Naive thymus-derived CD8-positive, alpha-beta T cell (primary cell): ENCODE measurements around the gene ATXN2. TPM values are rescaled to one million over a fixed set of nuclear protein-coding genes. Genes with fewer than 3 reads are reported as not detected.
A peak's percentile ranks its signal among the peaks of the same experiment; 100 is the strongest.

Source experiments
- ATAC-seq, 2 donors: fragments of 150-1000 bp; cut with Tn5 transposase in 1 of 2; sonication (Bioruptor Pico), chemical (Tn5 transposase) in 1 of 2; 1 replicate in 1 of 2; 2 replicates in 1 of 2; pipeline ENCODE4 v1.10.0; 2021; ENCODE audit warnings: mild to moderate bottlenecking in 2 of 2, moderate library complexity in 2 of 2
- POLR2A ChIA-PET: fragments of 350-600 bp; sonication (Branson Sonifier 250); formaldehyde crosslinking; loops from one replicate; lab custom pipeline; 2021; ENCODE audit warnings: antibody characterized with exemption; lab: Charles Lee
- DNase-seq, 10 donors: peaks; one replicate each; pipeline versions ENCODE4 v3.0.0 to v3.0.0-alpha.2; 2020 to 2022
- H3K27ac Mint-ChIP-seq, 10 donors: one replicate each; pipeline ENCODE4 v1.8.0; 2020 to 2022; ENCODE audit warnings: mild to moderate bottlenecking in 10 of 10, mixed read lengths in 10 of 10, moderate library complexity in 4 of 10, inconsistent platforms in 1 of 10
- H3K27me3 Mint-ChIP-seq, 5 donors: one replicate each; pipeline ENCODE4 v1.8.0; 2021 to 2022; ENCODE audit warnings: mixed read lengths in 5 of 5
- H3K36me3 Mint-ChIP-seq, 3 donors: one replicate each; pipeline ENCODE4 v1.8.0; 2020 to 2022; ENCODE audit warnings: mixed read lengths in 3 of 3, mild to moderate bottlenecking in 2 of 3, inconsistent platforms in 1 of 3
- H3K4me1 Mint-ChIP-seq, 4 donors: one replicate each; pipeline ENCODE4 v1.8.0; 2021 to 2022; ENCODE audit warnings: mixed read lengths in 4 of 4
- H3K4me3 Mint-ChIP-seq, 10 donors: one replicate each; pipeline ENCODE4 v1.8.0; 2020 to 2022; ENCODE audit warnings: mild to moderate bottlenecking in 10 of 10, mixed read lengths in 10 of 10, moderate library complexity in 6 of 10, inconsistent platforms in 1 of 10
- H3K9me3 Mint-ChIP-seq, 9 donors: one replicate each; pipeline ENCODE4 v1.8.0; 2020 to 2022; ENCODE audit warnings: mixed read lengths in 9 of 9, mild to moderate bottlenecking in 3 of 9, inconsistent platforms in 1 of 9, moderate library complexity in 1 of 9
- polyA plus RNA-seq, 3 donors: library from polyadenylated mRNA; unstranded; fragments of 300-500 nt; fragmentation: Illumina TruSeq; gene quantifications; one replicate each; pipeline ENCODE4 v1.2.3, GENCODE V29; 2021
- total RNA-seq, 8 experiments: library from RNA in 2 of 8; stranded (reverse) in 2 of 8; gene quantifications; one replicate each; pipeline ENCODE4 v1.2.3 and lab custom pipeline; 2021 to 2026

ATXN2 gene
- total and polyA plus RNA-seq, 5 experiments from 2014 or later: 14.5 to 63.0 (median 27.4) TPM

DNA sequence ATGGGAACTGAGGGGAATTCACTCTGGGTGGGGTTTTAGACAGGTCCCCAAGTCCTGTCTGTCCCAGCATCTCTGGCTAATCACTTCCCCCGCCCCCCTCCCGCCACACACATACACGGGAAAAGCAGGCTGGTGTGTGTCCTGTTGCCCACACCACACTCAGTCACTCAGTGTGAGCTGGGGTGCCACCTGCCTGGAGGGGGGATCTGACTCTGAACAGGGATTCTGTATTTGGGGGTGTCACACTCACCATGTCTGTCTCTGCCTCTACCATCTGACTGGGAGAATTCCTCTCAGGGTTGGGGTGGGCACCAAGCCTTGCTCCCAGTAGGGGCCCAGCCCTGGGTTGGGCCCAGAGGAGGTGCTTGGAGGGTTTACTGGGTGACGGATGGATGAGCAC is 162.3 kb downstream of the ATXN2 start:
- H3K9me3 Mint-ChIP-seq: no peaks in the 10 kb centered on the region
- no peaks in the 10 kb centered on the region for H3K27me3 Mint-ChIP-seq
- peak overlapping the region in 7 of 10 donors; percentile 25 to 81 (median 48) for H3K4me3 Mint-ChIP-seq
- peaks cover 45 to 95% (median 89%) of the 10 kb centered on the region in 4 donors for H3K4me1 Mint-ChIP-seq
- peak in 1 of 10 donors; percentile 56 for DNase-seq
- POLR2A ChIA-PET: no interaction called here
- H3K27ac Mint-ChIP-seq: peak overlapping the region; percentile 98 to 100 (median 99)
- no peak for ATAC-seq
- peaks cover 0 to 10% (median 0%) of the 10 kb centered on the region in 3 donors for H3K36me3 Mint-ChIP-seq

DNA sequence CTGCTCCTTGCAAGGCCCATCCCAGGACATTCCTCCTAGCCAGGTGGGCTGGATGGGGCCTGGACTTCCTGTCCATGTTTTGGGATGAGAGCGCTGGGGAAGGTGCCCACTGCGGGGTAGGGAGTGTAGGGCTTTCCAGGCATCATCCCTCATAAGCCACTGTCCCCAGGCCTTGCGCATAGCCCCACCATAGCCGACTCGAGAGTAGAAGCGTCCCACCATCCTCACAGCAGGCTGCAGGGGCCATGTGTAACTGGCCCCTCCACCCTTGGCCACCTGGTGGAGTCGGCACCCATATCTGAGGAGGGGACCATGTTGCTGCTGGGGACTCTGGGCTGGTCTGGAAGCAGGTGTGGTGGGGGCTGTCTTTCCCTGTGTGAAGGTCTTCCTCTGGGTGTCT is 162.8 kb downstream of the ATXN2 start:
- ATAC-seq (no peak), DNase-seq (peak in 1 of 10 donors; percentile 49)
- H3K9me3 Mint-ChIP-seq: no peaks in the 10 kb centered on the region
- H3K36me3 Mint-ChIP-seq: peaks cover 0 to 8% (median 0%) of the 10 kb centered on the region in 3 donors
- peaks cover 49 to 95% (median 91%) of the 10 kb centered on the region in 4 donors for H3K4me1 Mint-ChIP-seq
- POLR2A ChIA-PET: interaction anchor here (1.9 to 3.3 kb wide), 6 partner anchors 8 to 39 kb away, joined by 9 to 46 read pairs (median 11); partner anchors contain the start of gene SH2B3
- peak overlapping the region in 8 of 10 donors; percentile 18 to 81 (median 54) for H3K4me3 Mint-ChIP-seq
- no peaks in the 10 kb centered on the region for H3K27me3 Mint-ChIP-seq
- peak overlapping the region; percentile 98 to 100 (median 99) for H3K27ac Mint-ChIP-seq

DNA sequence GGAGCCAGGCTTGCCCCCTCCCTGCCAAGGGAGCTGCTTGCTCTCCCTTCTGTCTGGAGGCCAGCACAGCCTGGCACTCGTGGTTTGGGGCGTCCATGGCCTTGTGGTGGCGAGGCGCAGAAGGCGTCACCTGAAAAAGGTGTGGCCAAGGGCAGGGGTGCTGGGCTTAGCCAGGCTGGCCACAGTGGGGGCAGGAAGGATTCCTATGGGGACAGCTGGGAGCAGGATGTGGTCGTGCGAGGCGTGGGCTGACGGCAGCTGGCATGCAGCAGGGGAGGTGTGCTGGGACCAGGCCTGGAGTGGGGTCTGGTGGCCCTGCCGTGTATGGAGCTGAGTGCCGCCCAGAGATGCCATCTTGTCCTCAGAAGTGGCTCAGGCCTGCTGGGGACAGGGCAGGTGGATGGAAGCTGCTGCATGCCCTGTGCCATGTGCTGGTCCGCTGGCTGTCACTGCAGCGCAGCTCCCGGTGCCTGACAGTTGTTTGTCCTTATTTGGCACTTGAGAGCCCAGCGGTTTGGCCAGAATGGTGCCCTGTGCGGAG is 163.4 kb downstream of the ATXN2 start:
- Mint-ChIP-seq H3K27me3 (no peaks in the 10 kb centered on the region), H3K27ac (peak overlapping the region; percentile 98 to 100 (median 99)), H3K4me3 (peak overlapping the region; percentile 63 to 89 (median 82)), H3K9me3 (no peaks in the 10 kb centered on the region), H3K36me3 (peaks cover 0 to 6% (median 0%) of the 10 kb centered on the region in 3 donors), H3K4me1 (peaks cover 51 to 95% (median 92%) of the 10 kb centered on the region in 4 donors)
- POLR2A ChIA-PET: interaction anchor here (1.1 to 3.3 kb wide), 10 partner anchors 9 to 39 kb away, joined by 3 to 46 read pairs (median 10); partner anchors contain the start of gene SH2B3
- DNase-seq (peak in 3 of 10 donors; percentile 18 to 69 (median 35)), ATAC-seq (no peak)

DNA sequence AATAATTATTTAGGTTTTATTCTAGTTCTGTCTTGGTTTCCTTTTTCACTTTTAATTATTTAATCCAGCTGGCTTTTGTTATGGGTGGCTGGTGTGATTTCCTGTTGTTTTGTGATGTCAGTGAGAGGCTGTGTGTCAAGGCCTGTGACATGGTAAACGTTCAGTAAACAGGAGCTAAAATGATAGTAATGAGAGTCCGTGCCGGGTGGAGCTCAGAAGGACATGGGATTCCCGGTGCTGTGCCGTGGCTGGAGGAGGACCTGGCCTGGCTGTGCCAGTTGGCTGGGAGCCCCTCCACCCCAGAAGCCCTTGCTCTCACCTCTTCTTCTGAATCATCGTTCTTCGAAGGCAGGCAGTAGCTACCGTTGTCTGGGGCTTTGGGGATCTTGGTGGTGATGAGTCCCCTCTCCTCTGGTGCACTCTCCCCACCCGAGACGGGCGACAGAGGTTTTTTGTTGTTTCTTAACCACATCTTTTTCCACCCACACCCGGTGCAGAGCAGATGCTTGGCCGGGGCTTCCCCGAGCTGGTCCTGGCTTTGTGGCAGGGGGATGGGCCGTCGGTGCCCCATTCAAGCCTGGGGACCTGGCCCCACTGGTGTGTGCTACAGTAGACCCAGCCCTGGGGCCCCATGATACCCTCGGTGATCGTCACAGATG is 164.3 kb downstream of the ATXN2 start:
- no peaks in the 10 kb centered on the region for H3K27me3 Mint-ChIP-seq
- H3K4me3 Mint-ChIP-seq: peak overlapping the region; percentile 69 to 89 (median 83)
- peak; percentile 61 to 92 (median 86) for DNase-seq
- H3K4me1 Mint-ChIP-seq: peaks cover 56 to 95% (median 92%) of the 10 kb centered on the region in 4 donors
- ATAC-seq: peak; percentile 76 to 82
- H3K36me3 Mint-ChIP-seq: peaks cover 0 to 4% (median 0%) of the 10 kb centered on the region in 3 donors
- no peaks in the 10 kb centered on the region for H3K9me3 Mint-ChIP-seq
- POLR2A ChIA-PET: interaction anchor here (0.9 to 3.3 kb wide), 13 partner anchors 8 to 38 kb away, joined by 3 to 46 read pairs (median 9); partner anchors contain the start of gene SH2B3
- H3K27ac Mint-ChIP-seq: peak overlapping the region; percentile 98 to 100 (median 99)

- H3K9me3 Mint-ChIP-seq: no peaks in the 10 kb centered on the region
- peak overlapping the region; percentile 69 to 89 (median 83) for H3K4me3 Mint-ChIP-seq
- peaks cover 56 to 96% (median 96%) of the 10 kb centered on the region in 4 donors for H3K4me1 Mint-ChIP-seq
- peak overlapping the region; percentile 98 to 100 (median 99) for H3K27ac Mint-ChIP-seq
- ATAC-seq: no peak
- H3K27me3 Mint-ChIP-seq: no peaks in the 10 kb centered on the region
- DNase-seq: no peak
- POLR2A ChIA-PET: interaction anchor here (0.7 to 3.3 kb wide), 10 partner anchors 9 to 37 kb away, joined by 3 to 46 read pairs (median 9); partner anchors contain the start of gene SH2B3
- peaks cover 0 to 4% (median 0%) of the 10 kb centered on the region in 3 donors for H3K36me3 Mint-ChIP-seq
Observed at GRCh38 chr12:111434049-111434448, 165.1 kb downstream of the ATXN2 start.

GRCh38 chr12:111431772-111432171 is 167.3 kb downstream of the ATXN2 start:
- peak overlapping the region; percentile 95 to 100 (median 99) for H3K27ac Mint-ChIP-seq
- H3K4me3 Mint-ChIP-seq: peak overlapping the region; percentile 25 to 87 (median 81)
- ATAC-seq (no peak), DNase-seq (no peak)
- H3K4me1 Mint-ChIP-seq: peaks cover 47 to 94% (median 90%) of the 10 kb centered on the region in 4 donors
- no peaks in the 10 kb centered on the region for H3K9me3 Mint-ChIP-seq
- no peaks in the 10 kb centered on the region for H3K27me3 Mint-ChIP-seq
- POLR2A ChIA-PET: interaction anchor here (0.7 to 9.6 kb wide), 3 partner anchors 13 to 23 kb away, joined by 3 to 106 read pairs (median 29); partner anchors contain the start of gene SH2B3
- H3K36me3 Mint-ChIP-seq: no peaks in the 10 kb centered on the region

GRCh38 chr12:111430433-111431353 is 168.4 kb downstream of the ATXN2 start:
- H3K36me3 Mint-ChIP-seq: peaks cover 0 to under 1% (median 0%) of the 10 kb centered on the region in 3 donors
- peaks cover 49 to 94% (median 90%) of the 10 kb centered on the region in 4 donors for H3K4me1 Mint-ChIP-seq
- H3K27me3 Mint-ChIP-seq: no peaks in the 10 kb centered on the region
- peak; percentile 11 to 26 for ATAC-seq
- H3K27ac Mint-ChIP-seq: peak overlapping the region; percentile 95 to 100 (median 99)
- DNase-seq: peak; percentile 41 to 73 (median 61)
- POLR2A ChIA-PET: interaction anchor here (1.0 to 9.6 kb wide), 7 partner anchors 8 to 34 kb away, joined by 3 to 106 read pairs (median 11); partner anchors contain the start of gene SH2B3
- peak overlapping the region; percentile 71 to 87 (median 85) for H3K4me3 Mint-ChIP-seq
- H3K9me3 Mint-ChIP-seq: no peaks in the 10 kb centered on the region

- Mint-ChIP-seq H3K4me3 (peak overlapping the region; percentile 71 to 87 (median 85)), H3K4me1 (peaks cover 54 to 94% (median 90%) of the 10 kb centered on the region in 4 donors), H3K27me3 (no peaks in the 10 kb centered on the region), H3K36me3 (peaks cover 0 to 3% (median 0%) of the 10 kb centered on the region in 3 donors), H3K9me3 (no peaks in the 10 kb centered on the region), H3K27ac (peak overlapping the region; percentile 90 to 100 (median 98))
- DNase-seq (peak in 8 of 10 donors; percentile 48 to 68 (median 60)), ATAC-seq (peak; percentile 13 to 22)
- POLR2A ChIA-PET: interaction anchor here (1.0 to 9.6 kb wide), 7 partner anchors 9 to 33 kb away, joined by 3 to 106 read pairs (median 11); partner anchors contain the start of gene SH2B3
Observed at GRCh38 chr12:111429828-111430432, 169.2 kb downstream of the ATXN2 start.

DNA sequence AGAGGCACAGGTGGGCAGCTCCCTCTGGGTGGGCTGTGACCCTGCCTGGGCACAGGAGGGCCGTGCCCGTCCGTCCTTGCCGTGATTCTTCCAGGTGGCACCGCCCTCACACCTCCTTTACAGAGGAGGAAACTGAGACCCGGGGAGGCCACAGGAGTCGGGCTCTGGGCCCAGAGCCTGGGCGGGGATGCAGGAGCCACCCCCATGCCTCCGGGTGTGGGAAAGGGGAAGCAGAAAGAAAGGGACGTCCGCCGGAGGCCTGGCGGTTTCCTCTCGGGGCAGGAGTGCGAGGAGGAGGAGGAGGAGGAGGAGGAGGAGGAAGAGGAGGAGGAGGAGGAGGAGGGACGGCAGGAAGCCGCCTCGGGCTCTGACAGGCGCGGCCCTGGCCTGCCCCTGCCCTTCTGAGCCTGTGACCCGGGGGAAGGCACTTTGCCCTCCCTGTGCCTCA is 170.4 kb downstream of the ATXN2 start:
- H3K9me3 Mint-ChIP-seq: no peaks in the 10 kb centered on the region

DNA sequence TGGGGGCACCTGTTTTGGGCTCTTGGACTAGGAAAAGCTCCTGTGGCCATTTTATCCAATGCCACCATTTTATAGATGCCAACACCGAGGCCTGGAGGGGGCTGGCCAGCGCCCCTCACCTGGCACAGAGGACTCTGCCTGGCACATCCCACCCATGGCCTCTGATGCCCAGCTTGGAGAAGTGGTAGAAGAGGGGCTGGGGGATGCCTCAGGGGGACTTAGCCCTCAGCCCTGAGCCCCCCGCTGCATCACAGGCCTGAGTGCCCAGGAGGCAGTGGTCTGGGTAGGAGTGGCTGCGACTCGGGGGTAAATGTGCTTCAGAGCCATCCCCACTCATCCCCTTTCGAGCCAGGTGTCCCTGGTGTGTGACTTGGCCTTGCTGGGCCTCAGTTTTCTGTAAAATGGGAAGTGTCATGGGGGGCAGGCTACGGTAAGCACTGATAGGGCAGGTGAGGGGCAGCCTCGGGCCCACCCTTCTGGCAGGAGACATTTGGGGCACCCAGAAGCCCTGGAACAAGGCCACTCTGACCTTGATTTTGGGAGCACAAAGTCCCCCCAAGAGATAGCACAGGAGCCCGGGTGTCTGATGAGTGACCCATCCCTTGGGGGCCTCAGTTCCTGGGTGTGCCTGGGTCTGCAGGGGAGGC is 170.9 kb downstream of the ATXN2 start:
- ATAC-seq: no peak
- Mint-ChIP-seq H3K27ac (peak overlapping the region; percentile 51 to 93 (median 76)), H3K36me3 (peaks cover 0 to 3% (median 0%) of the 10 kb centered on the region in 3 donors), H3K4me1 (peaks cover 53 to 86% (median 82%) of the 10 kb centered on the region in 4 donors), H3K9me3 (no peaks in the 10 kb centered on the region), H3K27me3 (no peaks in the 10 kb centered on the region), H3K4me3 (peak overlapping the region; percentile 22 to 88 (median 64))
- POLR2A ChIA-PET: interaction anchor here (0.7 to 9.6 kb wide), 6 partner anchors 7 to 681 kb away, joined by 3 to 106 read pairs (median 16); partner anchors contain the start of gene SH2B3
- no peak for DNase-seq

More for the DNA sequence above, 170.4 kb downstream of the ATXN2 start:
- DNase-seq (no peak), ATAC-seq (no peak)
- Mint-ChIP-seq H3K4me3 (peak overlapping the region in 9 of 10 donors; percentile 51 to 88 (median 75)), H3K36me3 (peaks cover 0 to 3% (median 0%) of the 10 kb centered on the region in 3 donors), H3K27ac (peak overlapping the region in 9 of 10 donors; percentile 69 to 98 (median 84)), H3K4me1 (peaks cover 53 to 91% (median 87%) of the 10 kb centered on the region in 4 donors), H3K27me3 (no peaks in the 10 kb centered on the region)
- POLR2A ChIA-PET: interaction anchor here (0.6 to 9.6 kb wide), 7 partner anchors 9 to 682 kb away, joined by 3 to 106 read pairs (median 11); partner anchors contain the start of gene SH2B3
